HG02759 (cell line): ENCODE results near the gene KLF1.
"Not testable (repeated sequence)": the region's sequence is repeated elsewhere in the genome, so short reads cannot be mapped to it uniquely, and the experiment has no call there.

Source experiments
- ATAC-seq: cut with Tn5 transposase; IDR thresholded peaks from one replicate; pipeline ENCODE4 v1.9.1; 2021; ENCODE audit warnings: mild to moderate bottlenecking, moderate library complexity; ENCODE audit not compliant: unreplicated experiment

KLF1 gene

DNA sequence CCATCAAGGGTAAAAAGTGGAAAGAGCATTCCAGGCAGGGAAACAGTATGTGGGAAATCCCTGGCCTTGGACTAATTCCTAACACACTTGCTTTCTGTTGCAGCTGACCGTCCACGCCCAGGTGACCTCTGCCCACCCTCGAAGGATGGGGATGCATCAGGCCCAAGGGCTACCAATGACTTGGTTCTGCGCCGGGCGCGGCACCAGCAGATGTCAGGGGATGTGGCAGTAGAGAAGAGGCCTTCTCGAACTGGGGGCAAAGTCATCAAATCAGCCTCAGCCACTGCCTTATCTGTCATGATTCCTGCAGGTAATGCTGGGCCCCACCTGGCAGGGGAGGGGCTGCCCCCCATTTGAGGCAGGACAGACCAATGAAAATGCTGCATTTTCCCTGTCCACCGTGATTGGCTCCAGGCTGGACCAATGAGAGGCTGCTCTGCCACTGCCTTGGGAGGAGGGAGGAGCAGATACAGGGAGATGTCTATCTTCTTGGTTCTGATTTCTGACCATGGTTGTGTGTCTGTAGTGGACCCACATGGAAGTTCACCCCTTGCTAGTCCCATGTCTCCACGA is 18.4 kb downstream of the KLF1 start:
- ATAC-seq, result no peak

DNA sequence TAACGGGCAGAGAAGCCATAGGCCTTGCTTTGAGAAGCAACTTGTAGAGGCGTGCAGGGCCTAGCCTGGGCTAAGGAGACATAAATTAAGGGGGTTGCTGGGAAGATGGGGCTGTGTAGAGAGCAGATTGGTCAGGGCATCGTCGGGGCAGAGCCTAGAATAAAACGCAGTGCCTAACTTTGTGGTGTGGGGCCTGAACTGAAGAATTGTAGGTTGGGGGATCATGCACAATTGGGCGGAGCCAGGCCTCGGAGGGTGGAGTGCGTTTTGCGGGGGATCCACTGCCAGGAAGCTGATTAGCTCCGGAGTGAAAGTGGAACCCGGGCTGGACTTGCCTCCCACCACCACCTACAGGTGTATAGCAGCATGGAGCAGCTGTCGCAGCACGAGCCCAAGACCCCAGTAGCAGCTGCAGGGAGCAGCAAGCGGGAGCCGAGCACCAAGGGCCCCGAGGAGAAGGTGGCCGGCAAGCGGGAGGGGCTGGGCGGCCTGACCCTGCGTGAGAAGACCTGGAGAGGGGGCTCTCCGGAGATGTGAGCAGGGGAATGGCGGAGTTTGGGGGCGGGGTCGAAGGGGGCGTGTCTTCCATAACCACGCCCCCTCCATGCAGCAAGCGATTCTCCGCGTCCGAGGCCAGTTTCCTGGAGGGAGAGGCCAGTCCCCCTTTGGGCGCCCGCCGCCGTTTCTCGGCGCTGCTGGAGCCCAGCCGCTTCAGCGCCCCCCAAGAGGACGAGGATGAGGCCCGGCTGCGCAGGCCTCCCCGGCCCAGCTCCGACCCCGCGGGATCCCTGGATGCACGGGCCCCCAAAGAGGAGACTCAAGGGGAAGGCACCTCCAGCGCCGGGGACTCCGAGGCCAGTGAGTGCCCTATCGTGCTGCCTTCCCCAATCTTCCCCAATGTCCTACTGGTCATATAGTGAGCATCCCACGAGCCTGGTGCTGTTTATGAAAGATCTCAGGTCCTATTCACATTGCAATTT is 19.6 kb downstream of the KLF1 start:
- ATAC-seq, result peak; percentile 68

DNA sequence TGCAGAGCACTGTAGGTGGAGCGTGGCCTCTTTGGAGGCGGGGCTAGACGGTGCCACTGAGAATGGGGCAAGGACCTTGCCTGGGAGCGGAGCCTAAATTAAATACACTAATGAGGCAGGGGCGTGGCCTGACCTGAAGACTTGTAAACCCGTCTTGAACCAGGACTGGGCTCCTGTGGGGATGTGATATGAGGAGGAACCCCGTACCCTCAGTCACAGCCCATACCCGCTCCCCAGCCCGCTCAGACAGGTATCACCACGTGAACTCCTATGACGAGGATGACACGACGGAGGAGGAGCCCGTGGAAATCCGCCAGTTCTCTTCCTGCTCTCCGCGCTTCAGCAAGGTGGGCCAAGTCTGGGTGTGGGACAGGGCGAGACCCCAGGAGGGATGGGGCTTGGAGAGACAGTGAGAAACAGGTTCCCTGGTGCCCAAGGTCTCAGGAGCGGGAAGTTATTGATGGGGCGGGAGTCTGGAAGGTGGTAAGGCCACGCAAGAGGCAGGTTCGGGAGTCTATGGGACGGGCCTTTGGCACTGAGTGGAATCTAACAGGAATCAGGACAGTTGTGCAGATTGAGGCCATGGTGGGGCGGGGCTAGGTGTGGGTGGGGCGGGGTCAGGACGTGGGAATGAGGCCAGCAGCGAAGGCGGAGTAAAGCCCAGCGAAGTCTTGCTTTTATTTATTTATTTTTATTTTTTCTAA is 20.4 kb downstream of the KLF1 start:
- no peak for ATAC-seq

DNA sequence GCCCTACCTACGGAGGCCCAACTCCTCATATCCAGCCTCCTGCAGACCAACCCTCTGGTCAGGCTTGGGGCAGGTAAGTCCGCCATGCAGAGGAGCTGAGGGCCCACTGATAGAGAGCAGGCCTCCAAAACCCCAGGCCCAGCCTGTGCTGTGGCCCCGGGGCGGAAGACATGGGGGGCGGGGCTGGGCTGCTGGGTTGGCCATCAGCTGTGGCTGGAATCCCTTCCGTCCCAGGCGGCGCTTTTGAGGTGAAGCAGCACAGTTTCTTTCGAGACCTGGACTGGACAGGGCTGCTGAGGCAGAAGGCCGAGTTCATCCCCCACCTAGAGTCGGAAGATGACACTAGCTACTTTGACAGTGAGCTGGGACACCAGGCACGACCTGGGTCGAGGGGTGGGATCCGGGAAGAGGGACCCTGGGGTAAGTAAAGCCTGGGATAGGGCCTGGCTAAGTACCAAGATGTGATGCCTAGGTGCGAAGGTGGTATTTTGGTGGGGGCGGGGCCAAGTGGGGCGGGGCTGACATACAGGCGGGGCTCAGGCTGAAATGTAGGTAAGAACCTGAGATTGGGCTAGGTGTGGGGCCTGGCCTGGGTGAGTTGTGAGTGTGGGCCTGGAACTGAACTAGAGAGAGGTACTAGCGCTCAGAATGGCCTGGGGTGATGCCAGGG is 21.1 kb downstream of the KLF1 start:
- ATAC-seq, result no peak

DNA sequence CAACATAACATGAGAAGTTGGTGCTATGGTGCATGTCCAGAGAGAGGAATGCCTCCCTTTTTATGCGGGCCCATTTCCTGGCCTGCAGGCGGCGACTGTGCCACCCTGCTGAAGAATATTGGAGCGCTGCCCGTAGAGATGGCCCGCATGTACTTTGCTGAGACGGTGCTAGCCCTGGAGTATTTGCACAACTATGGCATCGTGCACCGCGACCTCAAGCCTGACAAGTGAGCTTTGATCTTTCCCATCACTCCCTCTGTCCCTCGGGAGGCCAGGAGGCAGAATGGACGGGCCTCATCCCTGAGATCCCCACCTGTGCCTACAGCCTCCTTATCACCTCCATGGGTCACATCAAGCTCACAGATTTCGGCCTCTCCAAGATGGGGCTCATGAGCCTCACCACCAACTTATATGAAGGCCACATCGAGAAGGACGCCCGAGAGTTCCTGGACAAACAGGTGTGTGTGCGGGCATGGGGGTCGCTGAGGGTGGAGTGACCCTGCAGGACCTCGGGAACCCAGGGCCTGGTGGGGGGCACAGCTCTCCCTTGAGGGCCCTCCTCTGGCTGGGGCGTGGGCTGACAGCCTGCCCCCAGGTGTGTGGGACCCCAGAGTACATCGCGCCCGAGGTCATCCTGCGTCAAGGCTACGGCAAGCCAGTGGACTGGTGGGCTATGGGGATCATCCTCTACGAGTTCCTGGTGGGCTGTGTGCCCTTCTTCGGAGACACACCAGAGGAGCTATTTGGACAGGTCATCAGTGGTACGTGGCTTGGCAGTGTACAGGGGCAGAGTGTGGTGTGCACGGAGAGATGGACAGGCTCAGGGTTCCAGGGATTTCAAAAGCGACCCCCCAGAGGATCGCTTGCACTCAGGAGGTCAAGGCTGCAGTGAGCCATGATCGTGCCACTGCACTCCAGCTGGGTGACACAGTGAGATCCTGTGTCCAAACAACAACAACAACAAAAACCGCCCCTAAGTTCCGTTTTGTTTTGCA is 22.0 kb downstream of the KLF1 start:
- ATAC-seq, result no peak

DNA sequence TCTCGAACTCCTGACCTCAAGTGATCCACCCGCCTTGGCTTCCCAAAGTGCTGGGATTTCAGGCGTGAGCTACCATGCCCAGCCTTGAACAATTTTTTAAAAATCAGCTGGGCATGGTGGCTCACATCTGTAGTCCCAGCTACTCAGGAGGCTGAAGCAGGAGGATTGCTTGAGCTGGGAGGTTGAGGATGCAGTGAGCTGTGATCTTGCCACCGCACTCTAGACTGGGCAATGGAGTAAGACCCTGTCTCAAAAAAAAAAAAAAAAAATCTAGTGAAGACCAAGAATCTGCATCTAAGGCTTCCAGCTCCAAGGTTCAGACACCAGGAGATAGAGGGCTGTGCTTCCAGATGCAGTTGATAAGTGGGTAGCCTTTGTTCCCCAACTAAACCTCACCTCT is 22.9 kb downstream of the KLF1 start:
- no peak for ATAC-seq

DNA sequence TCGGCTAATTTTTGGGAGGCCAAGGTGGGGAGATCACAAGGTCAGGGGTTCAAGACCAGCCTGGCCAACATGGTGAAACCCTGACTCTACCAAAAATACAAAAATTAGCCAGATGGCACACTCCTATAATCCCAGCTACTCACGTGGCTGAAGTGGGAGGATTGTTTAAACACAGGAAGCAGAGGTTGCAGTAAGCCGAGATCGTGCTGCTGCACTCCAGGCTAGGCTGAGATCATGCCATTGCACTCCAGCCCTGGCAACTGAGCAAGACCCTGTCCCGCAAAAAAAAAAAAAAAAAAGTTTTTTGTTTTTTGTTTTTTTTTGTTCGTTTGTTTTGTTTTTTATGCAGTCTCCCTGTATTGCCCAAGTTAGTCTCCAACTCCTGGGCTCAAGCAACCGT is 27.5 kb downstream of the KLF1 start:
- ATAC-seq, result no peak

DNA sequence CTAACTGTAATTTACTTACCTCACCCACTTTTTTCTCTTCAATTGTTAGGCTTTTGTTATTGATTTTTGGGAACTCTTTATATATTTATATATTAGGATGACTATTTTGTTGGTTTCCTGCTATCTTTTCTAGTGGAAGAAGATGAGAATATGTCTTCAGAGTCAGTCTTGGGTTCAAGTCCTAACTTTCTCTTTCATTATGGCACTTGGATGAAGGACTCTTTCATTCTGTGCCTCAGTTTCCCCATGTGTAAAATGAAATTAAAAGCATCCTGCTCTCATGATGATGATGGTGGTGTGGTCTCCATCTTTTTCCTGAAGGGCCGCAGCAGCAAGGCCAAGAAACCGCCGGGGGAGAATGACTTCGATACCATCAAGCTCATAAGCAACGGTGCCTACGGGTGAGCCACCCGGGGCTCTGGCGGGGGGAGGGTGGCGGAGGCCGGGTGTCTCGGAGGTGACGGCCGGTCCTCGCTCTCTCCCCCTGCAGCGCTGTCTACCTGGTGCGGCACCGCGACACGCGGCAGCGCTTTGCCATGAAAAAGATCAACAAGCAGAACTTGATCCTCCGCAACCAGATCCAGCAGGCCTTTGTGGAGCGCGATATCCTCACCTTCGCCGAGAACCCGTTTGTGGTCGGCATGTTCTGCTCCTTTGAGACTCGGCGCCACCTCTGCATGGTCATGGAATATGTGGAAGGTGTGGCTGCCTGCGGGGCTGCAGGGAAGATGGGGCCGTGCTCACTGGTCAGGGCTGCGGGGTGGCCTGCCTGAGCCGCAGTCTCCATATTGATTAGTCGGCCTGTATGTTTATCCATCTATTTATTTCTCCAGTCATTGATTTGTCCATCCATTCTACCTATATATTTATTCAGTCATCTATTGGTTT is 28.7 kb downstream of the KLF1 start:
- ATAC-seq, result no peak

DNA sequence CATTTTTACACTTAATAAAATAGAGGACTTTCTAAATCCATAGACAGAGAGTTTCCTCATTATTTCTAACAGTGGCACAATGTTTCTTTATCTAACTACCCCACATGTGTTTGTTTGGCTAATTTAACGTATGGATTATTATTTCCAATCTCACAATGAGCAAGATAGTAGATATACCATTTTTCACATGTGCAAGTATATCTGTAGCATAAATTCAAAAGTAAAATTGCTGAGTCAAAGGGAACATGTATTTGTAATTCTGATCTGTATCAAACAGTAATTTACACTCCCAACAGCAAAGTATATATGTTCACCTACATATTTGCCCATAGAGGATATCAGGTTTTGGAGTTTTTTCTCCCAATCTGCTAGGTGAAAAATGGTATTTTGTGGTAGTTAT is 30.3 kb downstream of the KLF1 start:
- no peak for ATAC-seq

DNA sequence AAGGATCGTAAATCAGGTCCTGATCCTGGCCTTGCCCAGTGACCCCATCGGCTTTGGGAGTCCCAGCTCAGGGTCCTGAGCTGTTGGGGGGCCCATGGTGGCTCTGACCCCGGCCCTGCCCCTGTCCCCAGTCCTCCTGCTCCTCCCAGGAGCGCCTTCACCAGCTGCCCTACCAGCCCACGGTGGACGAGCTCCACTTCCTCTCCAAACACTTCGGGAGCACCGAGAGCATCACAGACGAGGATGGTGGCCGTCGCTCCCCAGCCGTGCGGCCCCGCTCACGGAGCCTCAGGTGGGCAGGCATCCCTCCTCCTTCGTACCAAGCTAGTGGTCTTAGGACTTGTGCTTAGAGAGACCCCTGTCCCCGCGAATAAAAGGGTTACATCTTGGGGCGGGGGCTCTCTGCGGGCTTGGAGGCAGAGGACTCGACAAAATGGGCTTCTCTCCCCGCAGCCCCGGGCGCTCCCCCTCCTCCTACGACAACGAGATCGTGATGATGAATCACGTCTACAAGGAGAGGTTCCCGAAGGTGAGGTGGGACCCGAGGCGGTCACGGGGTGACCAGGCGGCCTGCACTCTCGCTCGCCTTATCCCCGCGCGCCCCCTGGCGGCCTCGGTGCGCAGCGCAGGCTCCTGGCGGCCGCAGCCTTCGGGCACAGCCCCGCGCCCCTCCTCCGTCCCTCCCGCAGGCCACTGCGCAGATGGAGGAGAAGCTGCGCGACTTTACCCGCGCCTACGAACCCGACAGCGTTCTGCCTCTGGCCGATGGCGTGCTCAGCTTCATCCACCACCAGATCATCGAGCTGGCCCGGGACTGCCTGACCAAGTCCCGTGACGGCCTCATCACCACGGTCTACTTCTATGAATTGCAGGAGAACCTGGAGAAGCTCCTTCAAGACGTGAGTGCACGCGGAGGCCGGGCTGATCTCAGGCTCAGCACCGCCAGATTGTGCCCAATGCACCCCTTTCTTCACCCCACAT is 39.6 kb downstream of the KLF1 start:
- ATAC-seq, result no peak

DNA sequence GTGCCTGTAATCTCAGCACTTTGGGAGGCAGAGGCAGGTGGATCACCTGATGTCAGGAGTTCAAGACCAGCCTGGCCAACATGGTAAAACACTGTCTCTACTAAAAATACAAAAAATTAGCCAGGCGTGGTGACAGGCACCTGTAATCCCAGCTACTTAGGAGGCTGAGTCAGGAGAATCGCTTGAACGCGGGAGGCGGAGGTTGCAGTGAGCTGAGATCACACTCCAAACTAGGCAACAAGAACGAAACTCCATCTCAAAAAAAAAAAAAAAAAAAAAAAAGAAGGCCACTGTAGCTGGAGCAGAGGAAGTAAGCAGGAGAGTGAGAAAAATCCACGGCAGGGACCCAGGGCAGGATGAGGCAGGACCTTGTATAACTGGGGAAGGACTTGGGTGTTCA is 40.4 kb downstream of the KLF1 start:
- ATAC-seq, result not testable (repeated sequence)

DNA sequence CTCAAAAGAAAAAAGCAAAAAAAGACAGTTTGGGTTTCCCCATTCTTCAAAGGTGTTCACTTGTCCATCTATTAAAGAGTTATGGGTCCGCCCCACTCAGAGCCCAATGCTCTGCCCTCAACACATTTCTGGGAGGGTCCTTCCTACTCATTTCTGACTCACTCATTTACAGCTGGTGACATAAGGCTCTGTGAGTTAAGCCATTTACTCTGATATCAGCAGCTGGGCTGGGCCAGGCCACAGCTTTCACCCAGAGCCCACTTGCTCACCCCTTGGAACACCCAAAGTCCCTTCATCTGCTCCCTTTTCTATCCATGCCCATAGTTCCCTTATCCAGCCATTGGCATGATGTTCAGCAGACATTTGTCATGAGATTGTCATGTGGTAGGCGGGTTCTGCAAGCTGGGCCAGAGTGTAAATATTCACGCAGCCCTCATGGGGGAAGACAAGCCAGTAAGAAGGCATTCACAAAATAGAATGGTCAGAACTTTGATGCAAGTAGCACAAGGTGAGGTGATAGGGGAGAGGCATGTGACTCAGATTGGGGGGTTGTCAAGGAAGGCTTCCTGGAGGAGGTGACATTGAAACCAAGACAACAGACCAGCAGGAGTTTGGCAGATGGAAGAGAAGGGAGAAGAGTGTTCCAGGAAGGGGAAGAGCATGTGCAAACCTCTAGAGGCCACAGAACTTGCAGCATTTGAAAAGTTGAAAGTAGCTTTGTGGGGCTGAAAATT is 42.8 kb downstream of the KLF1 start:
- ATAC-seq, result no peak

DNA sequence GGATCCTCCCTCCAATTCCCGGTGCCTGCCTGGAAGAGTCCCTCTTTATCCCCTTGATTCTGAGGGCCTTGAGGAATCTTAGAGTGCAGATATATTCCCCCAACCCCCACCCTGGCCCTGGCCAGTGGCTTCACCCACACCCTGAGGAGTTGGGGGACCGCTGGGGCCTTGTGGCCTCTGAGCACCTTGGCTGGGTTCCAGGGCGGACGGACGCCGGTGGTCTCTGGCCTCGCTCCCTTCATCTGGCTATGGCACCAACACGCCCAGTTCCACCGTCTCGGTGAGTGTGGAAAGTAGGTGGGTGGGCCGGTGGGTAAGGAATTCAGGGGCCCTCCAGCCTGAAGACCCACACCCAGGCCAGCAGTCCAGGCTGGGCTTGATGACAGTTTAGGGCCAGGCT is 43.7 kb downstream of the KLF1 start:
- no peak for ATAC-seq

DNA sequence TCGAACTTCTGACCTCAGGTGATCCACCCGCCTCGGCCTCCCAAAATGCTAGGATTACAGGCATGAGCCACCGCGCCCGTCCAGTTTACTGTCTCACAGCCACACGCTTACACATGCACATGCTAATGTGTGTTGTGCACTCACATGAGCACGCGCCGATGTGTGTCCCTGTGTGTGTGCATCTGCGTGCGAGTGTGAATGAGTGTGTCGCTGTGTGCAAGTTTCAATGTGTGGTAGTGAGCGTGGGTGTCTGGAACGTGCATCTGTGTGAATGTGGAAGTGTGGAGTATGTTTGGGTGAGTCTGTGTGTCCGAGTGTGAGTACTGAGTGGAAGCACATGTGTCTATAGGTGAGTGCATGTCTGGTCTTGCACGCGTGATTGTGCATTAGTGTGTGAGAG is 44.5 kb downstream of the KLF1 start:
- ATAC-seq, result no peak

DNA sequence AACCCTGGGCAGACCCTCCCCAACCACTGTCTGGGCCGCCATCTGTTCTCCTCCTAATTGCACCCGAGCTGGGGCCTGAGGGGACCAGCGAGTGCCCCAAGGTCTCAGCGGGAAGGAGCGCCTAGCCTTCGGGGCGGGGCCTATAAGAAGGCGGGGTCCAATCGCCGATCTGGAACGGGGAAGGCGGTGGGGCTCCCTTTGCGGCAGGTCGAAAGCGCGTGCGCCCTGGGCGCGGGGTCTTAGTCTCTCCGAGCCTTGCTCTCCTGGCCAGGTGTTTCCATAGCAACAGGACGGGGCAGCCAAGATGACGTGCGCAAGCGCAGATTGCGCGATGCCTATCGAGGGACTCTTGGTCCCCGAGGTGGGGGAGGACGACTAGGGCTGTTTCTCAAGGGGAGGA is 45.9 kb downstream of the KLF1 start:
- no peak for ATAC-seq

DNA sequence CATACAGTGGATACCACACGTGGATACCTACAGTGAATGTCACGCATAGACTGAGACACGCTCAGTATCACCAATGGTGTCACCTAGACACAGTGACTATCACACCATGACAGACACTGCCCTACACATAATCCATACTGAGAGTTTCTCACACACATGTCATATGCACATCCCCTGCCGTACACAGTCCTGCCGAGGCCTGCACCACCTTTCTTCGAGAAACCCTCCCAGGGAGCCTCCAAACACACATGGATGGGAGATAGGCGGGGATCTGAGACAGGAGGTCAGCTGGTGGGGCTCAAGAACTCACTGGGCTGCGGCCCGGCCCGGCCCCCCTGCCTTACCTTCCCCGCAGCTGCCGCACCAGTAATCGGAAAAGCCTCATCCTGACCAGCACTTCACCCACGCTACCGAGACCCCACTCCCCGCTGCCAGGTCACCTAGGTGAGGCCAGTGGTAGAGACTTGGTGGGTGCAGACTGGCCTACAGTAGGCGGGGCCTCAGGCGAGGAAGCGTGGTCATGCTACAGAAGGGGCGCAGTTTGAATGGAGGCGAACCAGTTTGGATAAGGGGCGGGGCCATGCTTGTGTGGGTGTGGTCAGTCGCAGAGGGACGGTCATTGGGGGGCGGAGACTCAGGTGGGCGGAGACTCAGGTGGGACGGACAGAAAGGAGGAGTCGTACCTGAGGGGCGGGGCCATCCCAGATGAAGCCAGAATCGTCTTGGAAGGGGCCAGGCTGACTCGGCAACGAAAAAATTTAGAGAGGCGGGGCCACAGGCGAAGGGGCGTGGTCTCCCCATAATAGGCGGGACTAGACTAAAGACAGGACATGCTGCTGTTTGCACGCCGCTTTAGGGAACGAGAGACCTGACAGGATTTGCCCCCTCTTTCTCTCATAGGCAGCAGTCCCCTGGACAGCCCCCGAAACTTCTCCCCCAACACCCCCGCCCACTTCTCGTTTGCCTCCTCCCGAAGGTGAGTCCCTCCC is 46.6 kb downstream of the KLF1 start:
- no peak for ATAC-seq
